Activated T-helper 1 cell treated with anti-CD3 and anti-CD28 coated beads, Interleukin-12 subunit alpha, Interleukin-12 subunit beta, Interleukin-2, Interleukin-4 antibody, amounts not matched to agents 30 ng/mL and 10 ng/mL and 1 ng/mL, durations not matched to agents 14 hours and 24 hours and 36 hours (primary cell): ENCODE results near the gene COPZ1. TPM values are rescaled to one million over a fixed set of nuclear protein-coding genes. Genes with fewer than 3 reads are reported as not detected.

Experiments
- DNase-seq: peaks from one replicate; pipeline ENCODE4 v3.0.0; 2021; ENCODE audit warnings: low spot score
- H3K27ac Mint-ChIP-seq: one replicate; pipeline ENCODE4 v1.8.0; 2021; ENCODE audit warnings: mild to moderate bottlenecking, mixed read lengths
- H3K27me3 Mint-ChIP-seq: one replicate; pipeline ENCODE4 v1.8.0; 2022; ENCODE audit warnings: mild to moderate bottlenecking, moderate library complexity, mixed read lengths; ENCODE audit not compliant: insufficient read depth
- H3K36me3 Mint-ChIP-seq: one replicate; pipeline ENCODE4 v1.8.0; 2021; ENCODE audit warnings: low read depth, mixed read lengths
- H3K4me1 Mint-ChIP-seq: one replicate; pipeline ENCODE4 v1.8.0; 2021; ENCODE audit warnings: low read depth, mixed read lengths
- H3K4me3 Mint-ChIP-seq: one replicate; pipeline ENCODE4 v1.8.0; 2021; ENCODE audit warnings: mild to moderate bottlenecking, moderate library complexity, mixed read lengths
- H3K9me3 Mint-ChIP-seq: one replicate; pipeline ENCODE4 v1.8.0; 2021; ENCODE audit warnings: mixed read lengths
- intact Hi-C: fragments of 100-400 bp; cut with micrococcal nuclease; formaldehyde crosslinking; loops from one replicate; pipeline ENCODE4 v1.15.1; 2024
- total RNA-seq: library from RNA; stranded (reverse); gene quantifications from 2 replicates; pipeline ENCODE4 v1.2.3, GENCODE V29; 2022

The COPZ1 gene
- total RNA-seq, 1 donor from 2014 or later: 115 TPM

- H3K4me3 Mint-ChIP-seq: no peak overlapping the region
- peak overlapping the region; percentile 72 for H3K27ac Mint-ChIP-seq
- H3K36me3 Mint-ChIP-seq: no peaks in the 10 kb centered on the region
- peaks cover 31% of the 10 kb centered on the region for H3K4me1 Mint-ChIP-seq
- H3K27me3 Mint-ChIP-seq: peaks cover 2% of the 10 kb centered on the region
- no peaks in the 10 kb centered on the region for H3K9me3 Mint-ChIP-seq
- DNase-seq: no peak
- intact Hi-C loops: no loop called here
Measured at GRCh38 chr12:54360717-54361456, 36.0 kb downstream of the COPZ1 start.

DNA sequence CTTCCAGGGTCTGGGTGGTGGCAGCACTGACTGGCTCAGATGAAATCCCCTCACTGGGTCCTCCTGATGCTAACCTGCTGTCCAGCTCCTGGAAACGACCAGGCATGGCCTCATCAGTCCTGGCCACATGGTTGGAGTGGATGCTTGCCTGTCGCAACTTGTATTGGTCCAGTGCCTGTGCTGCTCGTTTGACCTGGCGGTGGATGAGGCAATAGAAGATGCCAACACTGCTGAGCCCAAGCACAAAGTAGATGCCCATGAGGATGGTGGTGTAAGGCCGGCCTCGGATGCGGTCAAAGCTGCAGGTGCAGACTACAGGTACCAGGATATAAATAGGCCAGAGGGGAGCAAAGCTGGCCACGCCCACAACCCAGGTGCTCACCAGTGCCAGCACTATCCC is 38.1 kb downstream of the COPZ1 start:
- intact Hi-C loops: no loop called here
- no peak for DNase-seq
- Mint-ChIP-seq H3K36me3 (no peaks in the 10 kb centered on the region), H3K27me3 (peaks cover 11% of the 10 kb centered on the region), H3K4me1 (peaks cover 38% of the 10 kb centered on the region), H3K4me3 (peak overlapping the region; percentile 13), H3K9me3 (no peaks in the 10 kb centered on the region), H3K27ac (no peak overlapping the region)

GRCh38 chr12:54363618-54364017 is 38.7 kb downstream of the COPZ1 start:
- H3K27ac Mint-ChIP-seq: no peak overlapping the region
- peaks cover 14% of the 10 kb centered on the region for H3K27me3 Mint-ChIP-seq
- peaks cover 43% of the 10 kb centered on the region for H3K4me1 Mint-ChIP-seq
- peak overlapping the region; percentile 13 for H3K4me3 Mint-ChIP-seq
- no peaks in the 10 kb centered on the region for H3K9me3 Mint-ChIP-seq
- no peaks in the 10 kb centered on the region for H3K36me3 Mint-ChIP-seq
- DNase-seq: no peak
- intact Hi-C loops: loop anchor here (1.0 kb wide), 2 partner anchors 84 to 143 kb away; no protein-coding TSS in a partner anchor

DNA sequence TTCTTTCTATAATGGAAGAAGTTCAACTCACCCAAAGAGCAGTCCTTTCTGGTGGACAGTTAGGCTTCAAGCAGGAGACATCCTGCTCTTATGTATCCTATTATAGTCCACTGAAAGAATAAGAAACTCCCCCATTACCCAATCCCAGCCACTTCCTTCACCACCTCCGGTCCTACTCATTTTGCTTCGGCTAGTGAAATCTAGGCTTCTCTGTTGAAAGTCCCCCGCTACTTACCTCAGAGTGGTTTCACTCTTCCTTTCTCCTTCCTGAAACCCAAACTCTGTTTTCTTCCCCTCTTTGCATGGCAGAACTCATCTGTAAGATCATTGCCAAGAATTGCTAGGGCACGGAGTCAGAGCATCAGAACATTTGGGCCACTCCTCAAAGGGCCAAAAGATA is 39.5 kb downstream of the COPZ1 start, which contains the start of gene GPR84:
Gene GPR84, minus strand, starts transcription at position 74 of the 400 bp plus-strand sequence. CDS start 635 bp downstream, outside the sequence.
- Mint-ChIP-seq H3K9me3 (no peaks in the 10 kb centered on the region), H3K27me3 (peaks cover 14% of the 10 kb centered on the region), H3K36me3 (no peaks in the 10 kb centered on the region), H3K4me1 (peaks cover 51% of the 10 kb centered on the region), H3K27ac (peak within 1 kb of the TSS; percentile 30), H3K4me3 (peak within 1 kb of the TSS; percentile 39)
- intact Hi-C loops: loop anchor here (1.0 kb wide), 2 partner anchors 85 to 144 kb away; no protein-coding TSS in a partner anchor
- DNase-seq: peak; percentile 46

DNA sequence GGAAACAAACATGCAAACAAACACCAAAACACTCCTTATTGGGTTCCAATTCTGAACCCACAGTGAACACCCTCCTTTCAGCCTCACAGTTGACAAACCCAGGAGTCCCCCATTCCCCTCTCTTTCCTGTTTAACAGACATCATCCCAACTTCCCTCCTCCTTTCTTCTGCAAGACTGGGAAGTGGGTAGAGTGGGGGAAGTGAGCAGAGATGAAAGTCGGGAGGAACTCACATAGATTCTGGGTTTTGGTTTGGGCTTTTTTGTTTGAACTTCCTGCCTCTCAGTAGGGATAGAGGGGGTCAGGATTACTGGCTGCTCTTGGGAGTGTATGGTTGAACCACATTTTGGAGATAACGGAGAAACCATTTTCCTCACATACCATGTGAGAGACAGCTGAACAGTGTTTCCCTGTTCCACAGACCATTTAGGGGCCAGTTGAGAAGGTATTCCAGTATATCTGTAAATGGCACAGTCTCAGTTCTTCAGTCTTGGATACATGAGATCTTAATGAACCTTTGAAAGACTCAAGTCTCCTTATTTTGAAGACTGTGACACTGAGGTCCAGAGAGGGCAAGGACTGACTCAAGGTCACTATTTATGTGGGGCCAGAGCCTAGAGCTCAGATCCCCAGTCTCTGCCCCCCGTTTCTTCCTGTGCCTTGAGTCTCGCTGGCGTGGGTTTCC is 43.2 kb downstream of the COPZ1 start:
- intact Hi-C loops: loop anchor here (1.0 kb wide), 8 partner anchors 9 to 154 kb away; partner anchors contain the start of gene COPZ1
- no peak for DNase-seq
- Mint-ChIP-seq H3K36me3 (no peaks in the 10 kb centered on the region), H3K9me3 (no peaks in the 10 kb centered on the region), H3K4me1 (peaks cover 43% of the 10 kb centered on the region), H3K27me3 (peaks cover 12% of the 10 kb centered on the region), H3K4me3 (peak overlapping the region; percentile 65), H3K27ac (no peak overlapping the region)

DNA sequence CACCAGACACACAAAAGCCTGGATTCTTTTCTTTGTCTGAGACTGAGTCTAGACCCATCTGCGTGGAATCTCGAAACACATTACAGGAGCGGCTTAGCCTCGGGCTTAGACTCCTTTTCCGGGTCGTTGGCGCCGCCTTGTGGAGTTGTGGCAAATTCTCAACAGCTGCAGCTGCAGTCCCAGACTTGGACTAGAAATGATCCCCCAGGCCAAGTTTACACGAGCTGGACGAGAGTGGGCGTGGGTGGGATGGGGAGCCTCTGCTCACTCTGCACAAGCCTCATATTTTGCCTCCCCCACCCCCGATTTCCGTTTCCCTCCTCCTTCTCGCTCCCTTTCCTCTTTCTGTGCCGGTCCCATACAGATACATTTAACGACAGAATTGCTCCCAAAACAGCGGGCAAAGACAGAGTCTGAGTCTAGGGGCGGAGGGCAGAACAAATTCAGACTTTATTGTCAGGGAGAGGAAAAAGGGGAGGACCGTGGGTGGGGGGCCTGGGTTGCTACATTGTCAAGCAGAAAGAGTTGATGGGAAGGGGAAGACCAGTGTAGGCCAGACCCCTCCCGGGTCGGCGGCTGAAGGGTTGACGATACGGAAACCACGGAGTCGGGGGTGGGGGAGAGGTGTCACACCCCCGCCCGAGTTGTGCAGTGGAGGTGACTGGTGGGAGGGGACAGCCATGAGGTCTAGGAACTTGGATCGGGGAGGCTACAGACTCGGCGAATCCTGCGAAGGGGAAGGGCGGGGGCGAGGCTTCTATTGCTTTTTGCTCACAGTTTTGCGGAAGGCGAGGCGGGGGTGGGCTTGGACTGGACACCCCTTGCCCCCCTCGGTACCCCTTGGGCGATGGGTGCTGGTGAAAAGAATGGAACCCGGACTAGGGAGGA is 44.0 kb downstream of the COPZ1 start:
- H3K36me3 Mint-ChIP-seq: no peaks in the 10 kb centered on the region
- peak overlapping the region; percentile 65 for H3K4me3 Mint-ChIP-seq
- H3K27ac Mint-ChIP-seq: peak overlapping the region; percentile 61
- peaks cover 43% of the 10 kb centered on the region for H3K4me1 Mint-ChIP-seq
- intact Hi-C loops: loop anchor here (1.0 kb wide), 8 partner anchors 10 to 155 kb away; partner anchors contain the start of gene COPZ1
- H3K9me3 Mint-ChIP-seq: no peaks in the 10 kb centered on the region
- DNase-seq: peak; percentile 76
- peaks cover 12% of the 10 kb centered on the region for H3K27me3 Mint-ChIP-seq

DNA sequence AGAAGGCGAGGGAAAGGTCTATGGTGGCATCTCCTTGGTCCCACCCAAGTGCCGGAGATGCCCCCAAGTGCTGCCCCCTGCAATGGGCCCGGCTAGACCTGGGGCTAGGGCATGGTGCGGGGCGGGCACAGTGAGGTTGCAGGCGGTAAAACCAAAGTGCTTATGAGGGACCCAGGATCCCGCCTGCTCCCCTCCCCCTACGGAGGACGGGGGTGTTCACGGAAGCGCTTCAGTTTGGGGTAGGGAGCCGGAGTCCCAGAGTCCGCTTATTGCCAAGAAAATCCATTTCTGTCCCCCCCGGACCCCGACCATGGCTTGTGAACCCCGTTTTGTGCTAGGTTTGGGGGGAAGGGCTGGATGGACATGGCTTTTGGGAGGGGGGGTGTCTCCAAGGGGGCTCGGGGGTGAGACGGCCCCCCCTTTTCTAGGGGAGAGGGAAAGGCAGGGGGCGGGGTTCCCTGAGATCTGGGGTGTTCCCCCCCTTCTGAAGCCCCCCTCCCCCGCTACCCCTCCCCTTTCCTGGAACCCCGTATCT is 44.7 kb downstream of the COPZ1 start:
- Mint-ChIP-seq H3K4me3 (peak overlapping the region; percentile 65), H3K4me1 (peaks cover 39% of the 10 kb centered on the region)

GRCh38 chr12:54370171-54370730 is 45.3 kb downstream of the COPZ1 start:
- intact Hi-C loops: no loop called here
- Mint-ChIP-seq H3K36me3 (no peaks in the 10 kb centered on the region), H3K9me3 (no peaks in the 10 kb centered on the region), H3K27me3 (peaks cover 12% of the 10 kb centered on the region), H3K4me3 (peak overlapping the region; percentile 11), H3K4me1 (peaks cover 34% of the 10 kb centered on the region), H3K27ac (no peak overlapping the region)
- no peak for DNase-seq

More for the DNA sequence above, 44.7 kb downstream of the COPZ1 start:
- H3K9me3 Mint-ChIP-seq: no peaks in the 10 kb centered on the region
- no peak overlapping the region for H3K27ac Mint-ChIP-seq
- no peak for DNase-seq
- intact Hi-C loops: no loop called here
- H3K27me3 Mint-ChIP-seq: peaks cover 12% of the 10 kb centered on the region
- no peaks in the 10 kb centered on the region for H3K36me3 Mint-ChIP-seq

- Mint-ChIP-seq H3K9me3 (no peaks in the 10 kb centered on the region), H3K27me3 (peaks cover 12% of the 10 kb centered on the region), H3K4me1 (peaks cover 34% of the 10 kb centered on the region), H3K4me3 (no peak overlapping the region), H3K36me3 (no peaks in the 10 kb centered on the region), H3K27ac (no peak overlapping the region)
- intact Hi-C loops: no loop called here
- DNase-seq: no peak
Measured at GRCh38 chr12:54371328-54372112, 46.6 kb downstream of the COPZ1 start.

DNA sequence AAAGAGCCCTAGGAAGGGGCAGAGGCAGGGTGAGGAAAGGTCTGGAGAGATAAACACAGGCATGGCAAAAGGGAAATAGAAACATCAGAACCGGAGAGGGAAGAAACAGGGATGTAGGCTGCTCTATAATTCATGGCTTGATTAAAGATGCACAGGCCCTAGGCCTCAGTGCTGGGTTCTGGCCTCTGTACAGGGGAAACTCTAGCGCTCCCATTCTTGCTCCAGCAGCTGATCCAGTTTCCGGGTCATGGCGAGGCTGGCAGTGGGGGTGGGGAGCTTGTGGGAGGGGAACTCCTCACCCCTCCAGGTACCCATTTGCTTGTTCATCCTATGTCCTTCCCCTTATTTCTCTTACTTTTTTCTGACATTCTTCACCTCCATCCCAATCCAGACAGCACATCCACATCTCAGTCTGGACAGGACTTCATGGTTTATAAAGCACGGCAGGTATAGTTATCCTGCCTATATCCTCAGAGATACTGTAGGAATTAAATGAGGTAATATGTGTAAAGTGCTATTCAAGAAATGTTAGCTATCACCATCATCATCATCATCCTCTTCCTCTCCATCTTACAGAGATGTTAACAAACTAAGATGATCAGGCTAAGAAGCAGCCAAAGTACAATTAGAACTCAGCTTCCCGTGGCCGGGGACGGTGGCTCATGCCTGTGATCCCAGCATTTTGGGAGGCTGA is 47.3 kb downstream of the COPZ1 start:
- intact Hi-C loops: no loop called here
- Mint-ChIP-seq H3K9me3 (no peaks in the 10 kb centered on the region), H3K27me3 (peaks cover 8% of the 10 kb centered on the region), H3K27ac (no peak overlapping the region), H3K4me3 (no peak overlapping the region), H3K36me3 (no peaks in the 10 kb centered on the region), H3K4me1 (peaks cover 34% of the 10 kb centered on the region)
- DNase-seq: no peak
